Measurements from ENCODE around the gene ANKRD35. TPM values are rescaled to one million over a fixed set of nuclear protein-coding genes. Genes with fewer than 3 reads are reported as not detected.

Gene ANKRD35
- total and polyA plus RNA-seq, 9 of the 15 experiments (the other 6 are each of a cell fraction or from before 2014, with no cell fraction given): 0.07 to 0.14 (median 0.07) TPM; not detected in 5

GRCh38 chr1:145918992-145919939, 33.6 kb upstream of the ANKRD35 start (continued):
- TF ChIP-seq CREBBP (IDR thresholded peaks at IDR 0.05; ENCODE audit: low read depth, low read length) (no peak), HDAC1 (IDR thresholded peaks at IDR 0.05) (peak in 1 of 2 experiments; percentile 48; a peak in 1 of 4 replicates), MAFK (IDR thresholded peaks at IDR 0.05; ENCODE audit: low read length) (no peak), CTCFL (IDR thresholded peaks at IDR 0.05; ENCODE audit: borderline replicate concordance, insufficient read depth, low read depth, low read length, poor library complexity, severe bottlenecking) (no peak), CBX5 (IDR thresholded peaks at IDR 0.05; ENCODE audit: borderline replicate concordance, low read depth) (no peak), ZNF57 (CRISPR knock-in tag; IDR thresholded peaks at IDR 0.05) (no peak), ZSCAN32 (CRISPR knock-in tag; IDR thresholded peaks at IDR 0.05) (no peak), YY1 (IDR thresholded peaks at IDR 0.05; ENCODE audit: borderline replicate concordance in 1 of 3, control insufficient read depth in 1 of 3, extremely low read depth in 1 of 3, insufficient read depth in 3 of 3, insufficient read length in 1 of 3, insufficient replicate concordance in 2 of 3, low read depth in 1 of 3, low read length in 2 of 3) (peak in 1 of 3 experiments; percentile 47), KLF10 (CRISPR knock-in tag; IDR thresholded peaks at IDR 0.05) (no peak), XRCC5 (IDR thresholded peaks at IDR 0.05; ENCODE audit: low read depth, low read length) (no peak; the same call in 1 of the 2 replicates), CBX1 (IDR thresholded peaks at IDR 0.05; ENCODE audit: low read depth) (no peak), SREBF1 (IDR thresholded peaks at IDR 0.05; ENCODE audit: borderline replicate concordance, low read depth, low read length) (no peak), HNRNPLL (IDR thresholded peaks at IDR 0.05; ENCODE audit: low read depth, low read length, poor library complexity, severe bottlenecking) (no peak), ZNF75A (CRISPR knock-in tag; IDR thresholded peaks at IDR 0.05) (no peak), CXXC5 (CRISPR knock-in tag; IDR thresholded peaks at IDR 0.05) (no peak; the same call in 1 of the 2 replicates), DDX20 (tag; IDR thresholded peaks at IDR 0.05; ENCODE audit: low read depth) (no peak), ZNF23 (CRISPR knock-in tag; IDR thresholded peaks at IDR 0.05) (no peak), ZNF347 (CRISPR knock-in tag; IDR thresholded peaks at IDR 0.05; ENCODE audit: low read depth) (no peak), E2F1 (CRISPR knock-in tag; IDR thresholded peaks at IDR 0.05) (peak; percentile 39; the same call in 1 of the 2 replicates), ZNF3 (CRISPR knock-in tag; IDR thresholded peaks at IDR 0.05) (no peak), ZNF445 (CRISPR knock-in tag; IDR thresholded peaks at IDR 0.05; ENCODE audit: low read depth) (no peak), HDAC3 (IDR thresholded peaks at IDR 0.05; ENCODE audit: borderline replicate concordance, partially characterized antibody) (no peak)
- TF ChIP-seq, protein P1, sequence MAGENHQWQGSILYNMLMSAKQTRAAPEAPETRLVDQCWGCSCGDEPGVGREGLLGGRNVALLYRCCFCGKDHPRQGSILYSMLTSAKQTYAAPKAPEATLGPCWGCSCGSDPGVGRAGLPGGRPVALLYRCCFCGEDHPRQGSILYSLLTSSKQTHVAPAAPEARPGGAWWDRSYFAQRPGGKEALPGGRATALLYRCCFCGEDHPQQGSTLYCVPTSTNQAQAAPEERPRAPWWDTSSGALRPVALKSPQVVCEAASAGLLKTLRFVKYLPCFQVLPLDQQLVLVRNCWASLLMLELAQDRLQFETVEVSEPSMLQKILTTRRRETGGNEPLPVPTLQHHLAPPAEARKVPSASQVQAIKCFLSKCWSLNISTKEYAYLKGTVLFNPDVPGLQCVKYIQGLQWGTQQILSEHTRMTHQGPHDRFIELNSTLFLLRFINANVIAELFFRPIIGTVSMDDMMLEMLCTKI (IDR thresholded peaks at IDR 0.05; ENCODE audit: partially characterized antibody): no peak
